Central memory CD8-positive, alpha-beta T cell (primary cell): ENCODE measurements around the gene MCHR2.

Experiments used
- ATAC-seq: fragments of 150-1000 bp; cut with Tn5 transposase; replicated peaks from 2 replicates; pipeline ENCODE4 v1.10.0; 2022; ENCODE audit warnings: mild to moderate bottlenecking, moderate FRiP score, moderate number of reproducible peaks; ENCODE audit not compliant: poor library complexity, severe bottlenecking; ENCODE audit errors: extremely low read depth
- DNase-seq, 2 donors: peaks; one replicate each; pipeline ENCODE4 v3.0.0; 2021; ENCODE audit warnings: low spot score in 2 of 2
- H3K27ac Mint-ChIP-seq: one replicate; pipeline ENCODE4 v1.8.0; 2022; ENCODE audit warnings: low read depth, mild to moderate bottlenecking, moderate library complexity, mixed read lengths
- H3K27me3 Mint-ChIP-seq: one replicate; pipeline ENCODE4 v1.8.0; 2022; ENCODE audit warnings: mixed read lengths
- H3K36me3 Mint-ChIP-seq: one replicate; pipeline ENCODE4 v1.8.0; 2022; ENCODE audit warnings: mild to moderate bottlenecking, moderate library complexity, mixed read lengths; ENCODE audit not compliant: insufficient read depth
- H3K4me1 Mint-ChIP-seq: one replicate; pipeline ENCODE4 v1.8.0; 2022; ENCODE audit warnings: mixed read lengths
- H3K4me3 Mint-ChIP-seq: one replicate; pipeline ENCODE4 v1.8.0; 2022; ENCODE audit warnings: mild to moderate bottlenecking, moderate library complexity, mixed read lengths
- H3K9me3 Mint-ChIP-seq: one replicate; pipeline ENCODE4 v1.8.0; 2022; ENCODE audit warnings: mixed read lengths

Gene MCHR2

DNA sequence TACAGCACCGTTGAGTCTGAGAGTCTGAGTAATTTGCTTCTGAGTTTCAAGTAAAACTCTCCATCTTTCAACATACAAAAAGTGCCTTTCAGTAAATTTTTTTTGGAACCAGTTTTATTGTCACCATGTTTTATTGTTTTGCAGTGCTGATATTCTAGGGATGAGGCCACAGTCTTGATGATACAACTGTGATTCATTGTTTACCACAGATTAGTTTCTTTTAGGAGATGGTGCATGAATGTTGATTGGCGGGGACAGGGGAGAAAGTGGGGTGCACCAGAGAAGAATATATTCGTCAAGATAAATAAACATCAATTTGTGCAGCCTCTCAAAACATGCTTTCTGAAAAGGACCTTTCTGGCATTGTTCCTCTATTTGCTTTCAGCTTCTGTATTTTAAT is 109.0 kb downstream of the MCHR2 start:
- H3K9me3 Mint-ChIP-seq: no peaks in the 10 kb centered on the region
- H3K27ac Mint-ChIP-seq: no peak overlapping the region
- no peak for ATAC-seq
- H3K36me3 Mint-ChIP-seq: peaks cover 3% of the 10 kb centered on the region
- no peak for DNase-seq
- H3K4me3 Mint-ChIP-seq: no peak overlapping the region
- H3K4me1 Mint-ChIP-seq: no peaks in the 10 kb centered on the region
- peaks cover 24% of the 10 kb centered on the region for H3K27me3 Mint-ChIP-seq

DNA sequence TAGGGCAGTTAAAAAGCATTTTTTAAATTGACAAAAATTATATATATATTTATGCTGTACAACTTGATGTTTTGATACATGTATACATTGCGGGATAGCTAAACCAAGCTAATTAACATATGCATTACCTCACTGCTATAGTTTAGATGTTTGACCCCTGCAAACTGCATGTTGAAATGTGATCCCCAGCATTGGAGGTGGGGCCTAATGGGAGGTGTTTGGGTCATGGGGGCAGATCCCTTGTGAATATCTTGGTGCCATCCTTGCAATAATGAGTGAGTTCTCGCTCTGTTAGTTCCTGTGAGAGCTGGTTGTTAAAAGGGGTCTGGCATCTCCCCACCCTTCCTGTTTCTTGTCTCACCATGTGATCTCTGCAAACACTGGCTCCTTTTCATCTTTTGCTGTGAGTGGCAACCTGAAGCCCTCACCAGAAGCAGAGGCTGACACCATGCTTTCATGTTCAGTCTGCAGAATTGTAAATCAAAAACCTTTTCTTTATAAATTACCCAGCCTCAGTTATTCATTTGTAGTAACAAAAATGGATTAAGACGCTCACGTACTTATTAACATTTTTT is 111.8 kb downstream of the MCHR2 start:
- Mint-ChIP-seq H3K4me3 (no peak overlapping the region), H3K27ac (no peak overlapping the region), H3K36me3 (no peaks in the 10 kb centered on the region), H3K9me3 (no peaks in the 10 kb centered on the region), H3K4me1 (no peaks in the 10 kb centered on the region), H3K27me3 (peaks cover 26% of the 10 kb centered on the region)
- DNase-seq (no peak), ATAC-seq (no peak)

DNA sequence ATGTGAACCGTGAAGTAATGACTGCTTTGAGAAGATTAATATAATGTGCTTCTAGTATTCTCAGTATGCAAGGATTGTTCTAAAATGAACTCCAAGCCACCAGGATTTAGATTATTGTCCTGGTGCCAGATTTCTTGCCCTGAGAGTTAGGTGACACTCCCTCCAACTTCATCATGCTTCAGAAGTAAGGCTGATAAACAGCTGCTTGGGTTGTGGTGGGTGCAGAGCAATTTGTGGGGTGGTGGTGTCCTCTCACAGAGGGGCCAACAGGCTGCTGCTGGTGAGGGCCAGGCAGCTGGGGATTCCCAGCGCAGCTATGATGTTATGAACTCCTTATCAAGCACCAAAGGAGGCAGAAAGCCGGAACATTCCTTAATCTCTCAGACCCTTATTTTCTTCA is 114.6 kb downstream of the MCHR2 start:
- peaks cover 37% of the 10 kb centered on the region for H3K27me3 Mint-ChIP-seq
- no peaks in the 10 kb centered on the region for H3K4me1 Mint-ChIP-seq

DNA sequence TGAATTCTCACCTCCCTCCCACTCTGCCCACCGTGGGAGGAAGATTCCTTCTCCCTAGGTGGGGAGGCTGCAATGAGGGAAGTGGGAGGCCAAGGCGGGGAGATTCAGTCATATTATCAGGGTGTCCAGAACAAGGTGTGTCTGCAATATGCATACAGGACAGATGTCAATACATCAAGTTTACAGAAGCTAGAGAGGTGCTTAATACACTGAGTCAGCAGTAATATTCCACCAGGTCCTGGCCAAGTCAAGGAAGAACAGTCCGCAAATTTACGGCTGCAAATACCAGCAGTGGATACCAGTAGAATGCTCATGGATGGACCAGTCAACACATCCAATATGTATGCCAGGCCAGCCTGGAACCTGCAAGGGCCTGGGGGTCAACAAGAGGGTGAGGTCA is 119.0 kb downstream of the MCHR2 start:
- H3K4me3 Mint-ChIP-seq: no peak overlapping the region
- H3K36me3 Mint-ChIP-seq: no peaks in the 10 kb centered on the region
- no peaks in the 10 kb centered on the region for H3K4me1 Mint-ChIP-seq
- H3K27me3 Mint-ChIP-seq: peaks cover 60% of the 10 kb centered on the region
- ATAC-seq: no peak
- H3K27ac Mint-ChIP-seq: no peak overlapping the region
- no peaks in the 10 kb centered on the region for H3K9me3 Mint-ChIP-seq
- DNase-seq: no peak

More for the DNA sequence above, 114.6 kb downstream of the MCHR2 start:
- H3K27ac Mint-ChIP-seq: no peak overlapping the region
- H3K36me3 Mint-ChIP-seq: no peaks in the 10 kb centered on the region
- DNase-seq (no peak), ATAC-seq (no peak)
- H3K4me3 Mint-ChIP-seq: no peak overlapping the region
- H3K9me3 Mint-ChIP-seq: no peaks in the 10 kb centered on the region

DNA sequence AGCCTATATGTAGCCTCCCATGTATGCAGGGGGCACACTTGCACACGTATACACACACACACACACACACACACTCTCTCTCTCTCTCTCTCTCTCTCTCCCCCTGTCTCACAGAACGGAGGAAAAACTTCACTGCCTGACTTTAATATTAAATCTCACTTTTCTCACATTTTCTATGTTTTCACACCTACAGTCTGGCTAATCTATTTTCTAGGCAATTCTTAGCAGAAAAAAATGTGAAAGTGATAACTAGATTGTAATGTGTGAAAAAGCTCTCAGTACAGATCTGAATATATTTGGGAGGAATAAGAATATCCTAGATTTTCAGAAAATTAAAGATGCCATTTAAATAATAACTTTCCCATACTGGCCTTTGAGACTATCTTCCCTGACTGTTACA is 120.9 kb downstream of the MCHR2 start:
- ATAC-seq: no peak
- H3K27me3 Mint-ChIP-seq: peaks cover 65% of the 10 kb centered on the region
- no peak overlapping the region for H3K4me3 Mint-ChIP-seq
- no peak overlapping the region for H3K27ac Mint-ChIP-seq
- H3K4me1 Mint-ChIP-seq: no peaks in the 10 kb centered on the region
- H3K36me3 Mint-ChIP-seq: no peaks in the 10 kb centered on the region
- no peaks in the 10 kb centered on the region for H3K9me3 Mint-ChIP-seq
- no peak for DNase-seq

DNA sequence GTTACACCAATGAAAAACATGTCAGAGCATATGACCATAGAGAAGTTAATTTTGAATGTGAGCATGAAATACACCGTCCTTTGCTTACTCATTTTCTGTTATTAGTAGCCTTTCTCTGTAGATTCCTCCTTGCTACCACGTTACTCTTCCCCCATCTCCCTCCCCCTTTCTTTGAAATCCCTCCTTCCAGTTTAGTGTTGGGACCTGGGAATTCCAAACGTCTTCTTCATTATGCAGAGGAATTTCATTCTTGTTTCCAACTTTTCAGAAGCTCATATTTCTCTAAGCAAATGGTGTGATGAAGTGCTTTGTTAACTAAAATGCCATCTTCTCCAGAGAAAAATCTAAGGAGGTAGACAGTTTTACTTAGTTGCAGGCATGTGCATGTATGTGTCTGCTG is 122.4 kb downstream of the MCHR2 start:
- no peak for ATAC-seq

More for the DNA sequence above, 122.4 kb downstream of the MCHR2 start:
- H3K27me3 Mint-ChIP-seq: peaks cover 72% of the 10 kb centered on the region
- no peaks in the 10 kb centered on the region for H3K9me3 Mint-ChIP-seq
- H3K27ac Mint-ChIP-seq: no peak overlapping the region
- no peak overlapping the region for H3K4me3 Mint-ChIP-seq
- no peaks in the 10 kb centered on the region for H3K36me3 Mint-ChIP-seq
- H3K4me1 Mint-ChIP-seq: no peaks in the 10 kb centered on the region
- DNase-seq: no peak
